Esophagus muscularis mucosa (tissue), 4 donors: Measurements from ENCODE around the gene TNFSF8. TPM values are rescaled to one million over a fixed set of nuclear protein-coding genes. Genes with fewer than 3 reads are reported as not detected.

ENCODE experiments used
- DNase-seq: peaks from one replicate; pipeline ENCODE4 v3.0.0-alpha.2; 2017; ENCODE audit errors: extremely low spot score
- H3K27ac ChIP-seq, 4 donors: fragments of 200-600 bp; sonication (generic); replicated peaks in 1 of 4; 1 replicate in 3 of 4; 2 replicates in 1 of 4; pipeline ENCODE4 v1.5.1; 2016 to 2019; ENCODE audit warnings: mild to moderate bottlenecking in 1 of 4
- H3K27me3 ChIP-seq, 4 donors: fragments of 200-600 bp; sonication (generic); one replicate each; pipeline versions ENCODE4 v1.5.1 to v1.6.0; 2016 to 2019
- H3K36me3 ChIP-seq, 4 donors: fragments of 200-600 bp; sonication (generic); one replicate each; pipeline ENCODE4 v1.5.1; 2016 to 2019
- H3K4me1 ChIP-seq, 4 donors: fragments of 200-600 bp; sonication (generic); one replicate each; pipeline ENCODE4 v1.5.1; 2016 to 2019
- H3K4me3 ChIP-seq, 4 donors: fragments of 200-600 bp; sonication (generic); 1 replicate in 2 of 4; 2 replicates in 2 of 4; pipeline ENCODE4 v1.5.1; 2016 to 2019; ENCODE audit warnings: mild to moderate bottlenecking in 4 of 4, moderate library complexity in 1 of 4
- H3K9me3 ChIP-seq, 4 donors: fragments of 200-600 bp; sonication (generic); 1 replicate in 3 of 4; 2 replicates in 1 of 4; pipeline ENCODE4 v1.5.1; 2016 to 2019
- CTCF ChIP-seq, 3 experiments: fragments of 200-600 bp in 2 of 3; fragments of 450-650 bp in 1 of 3; sonication (generic) in 2 of 3; IDR thresholded peaks; one replicate each; pipeline ENCODE4 v1.5.1; 2017 to 2019; ENCODE audit warnings: antibody characterized with exemption in 3 of 3, mild to moderate bottlenecking in 2 of 3, moderate library complexity in 1 of 3
- EP300 ChIP-seq: sonication (generic); formaldehyde crosslinking; IDR thresholded peaks from one replicate; pipeline ENCODE4 v1.6.1; 2017; ENCODE audit warnings: antibody characterized with exemption
- POLR2A ChIP-seq: fragments of 450-650 bp; IDR thresholded peaks from one replicate; pipeline ENCODE4 v1.6.1; 2017; ENCODE audit warnings: antibody characterized with exemption, moderate library complexity, mild to moderate bottlenecking, low read depth
- POLR2AphosphoS5 ChIP-seq, 2 donors: sonication (generic); formaldehyde crosslinking; IDR thresholded peaks; one replicate each; pipeline ENCODE4 v1.6.1; 2017; ENCODE audit warnings: antibody characterized with exemption in 2 of 2
- WGBS: methylation state at CpG from one replicate; pipeline ENCODE4 v1.1.5; 2018; 5-methylcytosine and 5-hydroxymethylcytosine counted together
- intact Hi-C: fragments of 100-400 bp; cut with DNase I; formaldehyde crosslinking; loops from one replicate; pipeline ENCODE4 v1.15.1; 2023
- total RNA-seq, 4 donors: library from RNA; depleted of rRNA; stranded (reverse); fragments of >200 nt; gene quantifications; one replicate each; pipeline versions ENCODE4 v1.1.0 to v1.2.1, GENCODE V29; 2016

Gene TNFSF8
- total RNA-seq, 4 donors from 2014 or later, result 0.46 to 4.0 (median 1.4) TPM

GRCh38 chr9:114861273-114861672, 69.1 kb downstream of the TNFSF8 start:
- 88% methylated on average over 5 of the region's 5 CpGs for WGBS
- H3K36me3 ChIP-seq, result no peaks in the 10 kb centered on the region
- no peak for DNase-seq
- no peak overlapping the region for H3K27ac ChIP-seq
- peaks cover 0 to 6% (median 3%) of the 10 kb centered on the region in 4 donors for H3K4me1 ChIP-seq
- no peaks in the 10 kb centered on the region for H3K9me3 ChIP-seq
- intact Hi-C loops, result no loop called here
- no peak overlapping the region for H3K4me3 ChIP-seq
- TF ChIP-seq POLR2AphosphoS5 (IDR thresholded peaks at IDR 0.05) (no peak), CTCF (IDR thresholded peaks at IDR 0.05) (no peak), POLR2A (no peak), EP300 (no peak)
- H3K27me3 ChIP-seq, result no peaks in the 10 kb centered on the region

GRCh38 chr9:114860187-114860586, 70.2 kb downstream of the TNFSF8 start:
- WGBS, result 69% methylated on average over 2 of the region's 2 CpGs
- H3K27ac ChIP-seq, result no peak overlapping the region
- H3K9me3 ChIP-seq, result no peaks in the 10 kb centered on the region
- no peak overlapping the region for H3K4me3 ChIP-seq
- H3K36me3 ChIP-seq, result no peaks in the 10 kb centered on the region
- no peaks in the 10 kb centered on the region for H3K27me3 ChIP-seq
- peaks cover 0 to 14% (median 3%) of the 10 kb centered on the region in 4 donors for H3K4me1 ChIP-seq
- TF ChIP-seq POLR2A, result no peak
- no peak for TF ChIP-seq POLR2AphosphoS5 (IDR thresholded peaks at IDR 0.05)
- TF ChIP-seq CTCF (IDR thresholded peaks at IDR 0.05), result no peak
- TF ChIP-seq EP300, result no peak
- intact Hi-C loops, result no loop called here
- DNase-seq, result no peak

- Histone ChIP-seq H3K4me1 (peaks cover 0 to 14% (median 3%) of the 10 kb centered on the region in 4 donors), H3K4me3 (no peak overlapping the region), H3K27me3 (no peaks in the 10 kb centered on the region), H3K9me3 (no peaks in the 10 kb centered on the region), H3K27ac (peak overlapping the region; percentile 6 to 64 (median 33)), H3K36me3 (no peaks in the 10 kb centered on the region)
- WGBS, result 79% methylated on average over 2 of the region's 2 CpGs
- TF ChIP-seq POLR2A (no peak), CTCF (IDR thresholded peaks at IDR 0.05) (no peak), EP300 (no peak), POLR2AphosphoS5 (IDR thresholded peaks at IDR 0.05) (no peak)
- DNase-seq, result no peak
- intact Hi-C loops, result no loop called here
Measured at GRCh38 chr9:114856942-114857315, 73.5 kb downstream of the TNFSF8 start.

GRCh38 chr9:114856215-114856941, 74.0 kb downstream of the TNFSF8 start:
- TF ChIP-seq EP300 (no peak), POLR2AphosphoS5 (IDR thresholded peaks at IDR 0.05) (no peak), CTCF (IDR thresholded peaks at IDR 0.05) (no peak), POLR2A (no peak)
- intact Hi-C loops, result no loop called here
- no peaks in the 10 kb centered on the region for H3K9me3 ChIP-seq
- H3K27ac ChIP-seq, result peak overlapping the region; percentile 22 to 64 (median 40)
- peaks cover 0 to 14% (median 3%) of the 10 kb centered on the region in 4 donors for H3K4me1 ChIP-seq
- no peak for DNase-seq
- no peak overlapping the region for H3K4me3 ChIP-seq
- 66% methylated on average over 4 of the region's 4 CpGs for WGBS
- no peaks in the 10 kb centered on the region for H3K27me3 ChIP-seq
- H3K36me3 ChIP-seq, result no peaks in the 10 kb centered on the region

- Histone ChIP-seq H3K4me3 (no peak overlapping the region), H3K36me3 (no peaks in the 10 kb centered on the region), H3K4me1 (peaks cover 0 to 14% (median 3%) of the 10 kb centered on the region in 4 donors), H3K27ac (no peak overlapping the region), H3K9me3 (no peaks in the 10 kb centered on the region), H3K27me3 (no peaks in the 10 kb centered on the region)
- 47% methylated on average over 2 of the region's 2 CpGs for WGBS
- no peak for DNase-seq
- intact Hi-C loops, result no loop called here
- no peak for TF ChIP-seq CTCF (IDR thresholded peaks at IDR 0.05)
- TF ChIP-seq POLR2A, result no peak
- TF ChIP-seq EP300, result no peak
- TF ChIP-seq POLR2AphosphoS5 (IDR thresholded peaks at IDR 0.05), result no peak
Measured at GRCh38 chr9:114855488-114855887, 74.9 kb downstream of the TNFSF8 start.
